ENCODE measurements around the gene LRG1. TPM values are rescaled to one million over a fixed set of nuclear protein-coding genes. Genes with fewer than 3 reads are reported as not detected.
A peak's percentile ranks its signal among the peaks of the same experiment; 100 is the strongest.

The LRG1 gene
- total and polyA plus RNA-seq, 2 experiments from 2014 or later, result 0.66 to 0.68 TPM

DNA sequence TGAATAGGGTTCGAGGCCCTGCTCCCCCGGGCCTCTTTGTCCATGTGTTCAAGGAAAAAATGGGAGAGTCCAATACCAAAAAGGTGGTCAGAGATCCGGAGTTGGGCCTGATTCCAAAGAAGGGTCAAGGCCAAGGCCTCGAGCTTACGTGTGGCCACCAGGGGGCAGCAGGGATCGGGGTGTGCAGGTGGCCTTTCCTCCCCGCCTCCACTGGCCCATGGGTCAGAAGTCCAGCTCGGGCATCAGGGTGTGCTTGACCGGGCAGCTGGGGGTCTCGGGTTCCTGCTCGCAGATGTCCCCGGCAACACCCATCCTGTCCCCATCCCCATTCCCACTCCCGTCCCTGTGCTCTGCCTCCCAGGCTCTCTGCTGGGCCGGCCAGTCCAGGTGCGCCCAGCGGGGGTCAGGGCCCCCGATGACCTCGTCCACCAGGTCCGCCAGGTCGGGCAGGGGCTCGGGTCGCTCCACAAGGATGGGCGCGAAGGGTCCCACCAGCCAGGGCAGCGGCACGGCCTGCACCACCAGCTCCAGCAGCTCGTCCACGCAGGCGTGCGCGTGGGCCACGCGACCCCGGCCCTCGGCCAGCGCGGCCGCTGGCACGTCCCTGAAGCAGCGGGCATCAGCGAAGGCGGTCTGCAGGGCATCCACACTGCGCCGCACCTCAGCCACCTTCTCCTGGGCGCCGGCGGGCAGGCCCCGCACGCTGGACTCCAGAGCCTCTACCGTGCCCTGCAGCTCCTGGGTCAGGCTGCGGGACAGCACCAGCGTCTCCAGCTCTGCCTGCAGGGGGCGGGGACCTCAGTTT is 16.3 kb downstream of the LRG1 start:
- peak; percentile 63 to 70 for DNase-seq (ENCODE audit: low read depth in 1 of 2, low spot score in 1 of 2)
- Histone ChIP-seq H3K4me3 (no peak overlapping the region), H3K27me3 (no peaks in the 10 kb centered on the region), H3K9me3 (ENCODE audit: low read depth) (no peaks in the 10 kb centered on the region), H3K4me1 (ENCODE audit: low read depth) (no peaks in the 10 kb centered on the region), H3K36me3 (no peaks in the 10 kb centered on the region), H3K27ac (no peak overlapping the region)
- TF ChIP-seq CTCF (IDR thresholded peaks at IDR 0.05; ENCODE audit: low read depth, low read length), result peak; percentile 84

DNA sequence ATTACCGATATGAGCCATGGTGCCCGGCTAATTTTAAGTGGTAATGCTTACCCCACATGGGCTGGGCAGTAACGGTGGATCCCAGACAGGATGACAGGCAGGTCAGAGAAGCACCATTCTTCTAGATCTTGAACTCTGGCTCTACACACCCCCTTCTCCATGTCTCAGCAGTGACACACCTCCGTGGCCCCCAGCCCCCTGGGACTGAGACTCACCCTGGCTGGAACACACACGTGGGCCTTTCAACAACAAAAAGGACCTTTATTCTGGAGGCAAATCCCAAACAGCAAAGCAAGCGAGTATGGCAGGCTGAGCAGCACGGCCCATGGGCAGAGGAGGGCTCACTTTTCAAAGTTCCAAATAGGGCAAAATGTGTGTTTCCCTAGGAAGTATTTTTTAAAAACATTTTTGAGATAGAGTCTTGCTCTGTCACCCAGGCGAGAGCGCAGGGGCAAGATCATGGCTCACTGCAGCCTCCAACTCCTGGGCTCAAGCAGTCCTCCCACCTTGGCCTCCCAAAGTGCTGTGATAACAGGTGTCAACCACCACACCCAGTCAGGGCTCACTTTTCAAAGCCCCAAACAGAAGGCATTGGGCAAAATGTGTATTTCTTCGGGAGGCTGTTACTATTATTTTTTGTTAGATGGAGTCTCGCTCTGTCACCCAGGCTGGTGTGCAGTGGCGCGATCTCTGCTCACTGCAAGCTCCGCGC is 17.4 kb downstream of the LRG1 start:
- Histone ChIP-seq H3K36me3 (no peaks in the 10 kb centered on the region), H3K4me1 (ENCODE audit: low read depth) (no peaks in the 10 kb centered on the region), H3K9me3 (ENCODE audit: low read depth) (no peaks in the 10 kb centered on the region), H3K27me3 (no peaks in the 10 kb centered on the region), H3K27ac (no peak overlapping the region), H3K4me3 (no peak overlapping the region)
- TF ChIP-seq CTCF (IDR thresholded peaks at IDR 0.05; ENCODE audit: low read depth, low read length), result no peak
- DNase-seq (ENCODE audit: low read depth in 1 of 2, low spot score in 1 of 2), result no peak

GRCh38 chr19:4521888-4522242 is 18.0 kb downstream of the LRG1 start:
- TF ChIP-seq CTCF (IDR thresholded peaks at IDR 0.05; ENCODE audit: low read depth, low read length), result no peak
- Histone ChIP-seq H3K9me3 (ENCODE audit: low read depth) (no peaks in the 10 kb centered on the region), H3K27me3 (no peaks in the 10 kb centered on the region), H3K4me1 (ENCODE audit: low read depth) (no peaks in the 10 kb centered on the region), H3K4me3 (no peak overlapping the region), H3K36me3 (no peaks in the 10 kb centered on the region), H3K27ac (no peak overlapping the region)
- no peak for DNase-seq (ENCODE audit: low read depth in 1 of 2, low spot score in 1 of 2)

DNA sequence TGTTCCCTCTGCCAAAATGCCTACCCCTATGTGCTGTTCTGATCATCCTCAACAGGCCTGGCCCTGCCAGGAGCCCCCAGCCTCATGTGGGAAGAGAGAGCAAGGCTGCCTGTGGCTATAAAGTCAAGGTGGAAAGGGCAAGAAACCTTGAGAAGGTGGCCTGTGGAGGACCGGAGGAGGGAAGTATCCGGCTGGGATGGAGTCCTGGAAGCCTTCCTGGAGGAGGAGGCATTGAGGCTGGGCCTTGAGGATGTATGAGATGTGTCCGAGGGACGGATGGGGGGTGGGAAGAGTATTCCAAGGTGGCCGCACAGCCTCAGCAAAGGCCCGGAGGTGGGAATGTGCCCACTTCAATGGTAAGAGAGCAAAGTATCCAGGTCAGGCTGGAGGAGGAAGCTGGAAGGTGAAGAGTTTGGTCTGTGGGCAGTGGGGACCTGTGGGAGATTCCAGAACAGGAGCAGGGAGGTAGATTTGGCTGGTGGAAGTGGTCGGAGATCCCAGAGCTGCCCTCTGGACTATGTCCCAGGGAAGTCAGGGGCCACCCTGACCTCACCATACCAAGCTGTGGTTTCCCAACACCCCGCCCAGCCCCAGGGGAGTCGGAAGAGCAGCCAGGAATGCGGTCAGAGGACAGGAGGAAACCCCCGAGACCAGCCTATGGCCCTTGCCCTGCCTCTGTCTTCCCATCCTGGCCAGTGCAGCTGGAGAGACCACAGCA is 18.5 kb downstream of the LRG1 start:
- Histone ChIP-seq H3K27me3 (no peaks in the 10 kb centered on the region), H3K4me1 (ENCODE audit: low read depth) (no peaks in the 10 kb centered on the region), H3K9me3 (ENCODE audit: low read depth) (no peaks in the 10 kb centered on the region), H3K4me3 (no peak overlapping the region), H3K27ac (no peak overlapping the region), H3K36me3 (no peaks in the 10 kb centered on the region)
- no peak for TF ChIP-seq CTCF (IDR thresholded peaks at IDR 0.05; ENCODE audit: low read depth, low read length)
- DNase-seq (ENCODE audit: low read depth in 1 of 2, low spot score in 1 of 2), result peak in 1 of 2 donors; percentile 35

DNA sequence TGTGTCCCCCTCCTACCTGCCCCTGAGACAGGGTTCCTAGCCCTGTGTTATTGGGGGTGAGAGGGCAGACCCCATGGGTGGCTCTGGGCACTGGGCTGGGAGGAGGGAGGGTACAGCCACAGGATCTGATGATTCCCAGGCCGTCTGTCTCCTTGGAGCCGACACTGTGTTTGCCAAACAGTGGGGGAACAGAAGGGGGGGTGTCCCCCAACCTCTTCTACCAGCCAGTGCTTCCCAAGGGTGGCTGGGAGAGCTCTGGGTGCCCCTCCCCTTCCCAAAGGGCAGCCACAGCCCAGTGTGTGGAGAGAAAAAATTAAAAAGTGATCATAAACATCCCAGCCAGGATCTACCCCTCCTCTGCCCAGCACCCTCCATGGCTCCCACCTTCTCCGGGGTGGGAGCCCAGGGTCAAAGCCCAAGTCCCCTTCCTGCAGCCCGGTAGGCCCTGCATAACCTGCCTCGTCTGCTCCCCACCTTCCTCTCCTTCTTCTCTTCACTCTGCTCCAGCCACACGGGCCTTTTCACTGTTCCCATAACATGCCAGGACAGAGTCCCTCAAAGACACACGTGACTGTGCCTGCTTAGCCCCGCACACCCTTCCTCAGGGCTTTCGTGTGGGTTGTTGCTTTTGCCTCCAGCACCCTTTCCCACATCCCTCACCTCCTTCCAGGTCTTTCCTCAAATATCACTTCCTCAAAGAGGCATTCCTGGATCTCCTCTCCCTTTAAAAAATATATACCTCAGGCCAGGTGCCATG is 20.1 kb downstream of the LRG1 start:
- H3K4me1 ChIP-seq (ENCODE audit: low read depth), result no peaks in the 10 kb centered on the region

More for the DNA sequence above, 20.1 kb downstream of the LRG1 start:
- Histone ChIP-seq H3K9me3 (ENCODE audit: low read depth) (no peaks in the 10 kb centered on the region), H3K36me3 (no peaks in the 10 kb centered on the region), H3K27me3 (no peaks in the 10 kb centered on the region), H3K4me3 (no peak overlapping the region), H3K27ac (no peak overlapping the region)
- no peak for TF ChIP-seq CTCF (IDR thresholded peaks at IDR 0.05; ENCODE audit: low read depth, low read length)
- DNase-seq (ENCODE audit: low read depth in 1 of 2, low spot score in 1 of 2), result peak in 1 of 2 donors; percentile 46
